ENCODE results near the gene ZSCAN30. TPM values are rescaled to one million over a fixed set of nuclear protein-coding genes. Genes with fewer than 3 reads are reported as not detected.

Gene ZSCAN30
- total RNA-seq, 3 donors from 2014 or later (not counting 1 experiment from before 2014, with no cell fraction given) = 15.4 to 21.0 (median 16.4) TPM

DNA sequence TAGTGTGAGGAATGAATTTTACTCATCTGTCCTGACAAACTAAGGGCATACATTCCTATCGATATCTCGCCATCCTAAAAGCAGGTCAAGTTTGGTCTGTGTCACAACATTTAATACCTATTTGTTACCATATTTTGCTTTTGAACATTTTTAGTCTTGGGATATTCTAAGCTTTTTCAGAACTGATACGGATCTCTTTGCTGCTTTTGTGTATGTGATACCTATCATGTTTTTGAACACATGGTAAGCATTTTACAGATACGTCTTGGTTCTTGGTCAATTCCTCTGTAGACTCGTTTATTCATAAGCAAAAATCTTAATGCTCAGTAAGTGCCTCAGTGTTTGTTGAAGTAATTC lies 48.6 kb downstream of the ZSCAN30 start:
- 0% methylated on average over 4 of the region's 5 CpGs for WGBS (ENCODE audit: insufficient coverage)
- Mint-ChIP-seq H3K4me3 (peak overlapping the region; percentile 97), H3K27me3 (ENCODE audit: low read depth in 2 of 2) (no peaks in the 10 kb centered on the region), H3K9me3 (no peaks in the 10 kb centered on the region), H3K27ac (peak overlapping the region; percentile 97 to 98), H3K36me3 (peaks cover 33% of the 10 kb centered on the region), H3K4me1 (peaks cover 25 to 28% of the 10 kb centered on the region in 2 donors)
- Histone ChIP-seq H3K27ac (ENCODE audit: low read length) (peak overlapping the region; percentile 83), H3K27me3 (ENCODE audit: control insufficient read depth, insufficient read depth, low read length) (no peaks in the 10 kb centered on the region), H3K9me3 (ENCODE audit: control insufficient read depth, insufficient read depth, low read length) (no peaks in the 10 kb centered on the region), H3K4me3 (ENCODE audit: low read length) (peak overlapping the region; percentile 60), H3K36me3 (ENCODE audit: control insufficient read depth, insufficient read depth, low read length) (peaks cover 35% of the 10 kb centered on the region), H3K4me1 (ENCODE audit: control insufficient read depth, insufficient read depth, low read length) (peaks cover 4% of the 10 kb centered on the region)
- ATAC-seq = no peak
- TF ChIP-seq, protein P1, sequence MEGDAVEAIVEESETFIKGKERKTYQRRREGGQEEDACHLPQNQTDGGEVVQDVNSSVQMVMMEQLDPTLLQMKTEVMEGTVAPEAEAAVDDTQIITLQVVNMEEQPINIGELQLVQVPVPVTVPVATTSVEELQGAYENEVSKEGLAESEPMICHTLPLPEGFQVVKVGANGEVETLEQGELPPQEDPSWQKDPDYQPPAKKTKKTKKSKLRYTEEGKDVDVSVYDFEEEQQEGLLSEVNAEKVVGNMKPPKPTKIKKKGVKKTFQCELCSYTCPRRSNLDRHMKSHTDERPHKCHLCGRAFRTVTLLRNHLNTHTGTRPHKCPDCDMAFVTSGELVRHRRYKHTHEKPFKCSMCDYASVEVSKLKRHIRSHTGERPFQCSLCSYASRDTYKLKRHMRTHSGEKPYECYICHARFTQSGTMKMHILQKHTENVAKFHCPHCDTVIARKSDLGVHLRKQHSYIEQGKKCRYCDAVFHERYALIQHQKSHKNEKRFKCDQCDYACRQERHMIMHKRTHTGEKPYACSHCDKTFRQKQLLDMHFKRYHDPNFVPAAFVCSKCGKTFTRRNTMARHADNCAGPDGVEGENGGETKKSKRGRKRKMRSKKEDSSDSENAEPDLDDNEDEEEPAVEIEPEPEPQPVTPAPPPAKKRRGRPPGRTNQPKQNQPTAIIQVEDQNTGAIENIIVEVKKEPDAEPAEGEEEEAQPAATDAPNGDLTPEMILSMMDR (IDR thresholded peaks at IDR 0.05) = no peak
- intact Hi-C loops (cut with micrococcal nuclease) = loop anchor here (1.0 to 10.0 kb wide), 4 partner anchors 103 to 381 kb away; partner anchors contain the start of genes INO80C and ZNF24
- no peak for DNase-seq

- H3K4me3 ChIP-seq (ENCODE audit: low read length) = peak within 1 kb of the TSS; percentile 60
- Mint-ChIP-seq H3K27me3 (ENCODE audit: low read depth in 2 of 2) (no peaks in the 10 kb centered on the region), H3K27ac (peak within 1 kb of the TSS; percentile 97 to 98), H3K36me3 (peaks cover 27% of the 10 kb centered on the region), H3K4me3 (peak within 1 kb of the TSS; percentile 97), H3K4me1 (peaks cover 25 to 28% of the 10 kb centered on the region in 2 donors), H3K9me3 (no peaks in the 10 kb centered on the region)
- TF ChIP-seq, protein P1 (IDR thresholded peaks at IDR 0.05) = no peak
- H3K27ac ChIP-seq (ENCODE audit: low read length) = peak within 1 kb of the TSS; percentile 83
- no peaks in the 10 kb centered on the region for H3K9me3 ChIP-seq (ENCODE audit: control insufficient read depth, insufficient read depth, low read length)
- peaks cover 4% of the 10 kb centered on the region for H3K4me1 ChIP-seq (ENCODE audit: control insufficient read depth, insufficient read depth, low read length)
- intact Hi-C loops (cut with micrococcal nuclease) = loop anchor here (1.0 to 10.0 kb wide), 6 partner anchors 26 to 380 kb away; partner anchors contain the start of genes INO80C, ZNF24 and ZSCAN30
- ATAC-seq = peak; percentile 96 to 99 (median 98)
- H3K27me3 ChIP-seq (ENCODE audit: control insufficient read depth, insufficient read depth, low read length) = no peaks in the 10 kb centered on the region
- under 1% methylated on average over 57 of the region's 60 CpGs for WGBS (ENCODE audit: insufficient coverage)
- peak; percentile 95 to 97 for DNase-seq
- H3K36me3 ChIP-seq (ENCODE audit: control insufficient read depth, insufficient read depth, low read length) = peaks cover 29% of the 10 kb centered on the region
Measured at GRCh38 chr18:35240664-35241447, 49.2 kb downstream of the ZSCAN30 start, which contains the start of gene ZNF397. Gene ZNF397 (plus strand): TSS chr18:35241034. CDS start chr18:35242471, 1,437 bp downstream.

- Histone ChIP-seq H3K27ac (ENCODE audit: low read length) (no peak overlapping the region), H3K27me3 (ENCODE audit: control insufficient read depth, insufficient read depth, low read length) (no peaks in the 10 kb centered on the region), H3K4me3 (ENCODE audit: low read length) (no peak overlapping the region), H3K36me3 (ENCODE audit: control insufficient read depth, insufficient read depth, low read length) (peaks cover 16% of the 10 kb centered on the region), H3K4me1 (ENCODE audit: control insufficient read depth, insufficient read depth, low read length) (peaks cover 4% of the 10 kb centered on the region), H3K9me3 (ENCODE audit: control insufficient read depth, insufficient read depth, low read length) (no peaks in the 10 kb centered on the region)
- ATAC-seq (no peak), DNase-seq (no peak)
- Mint-ChIP-seq H3K9me3 (no peaks in the 10 kb centered on the region), H3K36me3 (peaks cover 12% of the 10 kb centered on the region), H3K4me3 (peak overlapping the region; percentile 52), H3K27ac (no peak overlapping the region), H3K27me3 (ENCODE audit: low read depth in 2 of 2) (no peaks in the 10 kb centered on the region), H3K4me1 (peaks cover 21 to 25% of the 10 kb centered on the region in 2 donors)
- TF ChIP-seq, protein P1 (IDR thresholded peaks at IDR 0.05) = no peak
- WGBS (ENCODE audit: insufficient coverage) = 94% methylated on average over 1 of the region's 1 CpG
- intact Hi-C loops (cut with micrococcal nuclease) = no loop called here
Measured at GRCh38 chr18:35239314-35239713, 50.7 kb downstream of the ZSCAN30 start.
